Right lobe of liver (tissue), 6 donors: Measurements from ENCODE around the gene SPATA45. TPM values are rescaled to one million over a fixed set of nuclear protein-coding genes. Genes with fewer than 3 reads are reported as not detected.
"Not testable (repeated sequence)": the region's sequence is repeated elsewhere in the genome, so short reads cannot be mapped to it uniquely, and the experiment has no call there.

Source experiments
- ATAC-seq, 4 donors: fragments of 200-7000 bp; cut with Tn5 transposase; one replicate each; pipeline ENCODE4 v1.9.1; 2020; ENCODE audit warnings: mild to moderate bottlenecking in 4 of 4, moderate library complexity in 4 of 4
- DNase-seq, 3 donors: peaks; one replicate each; pipeline ENCODE4 v3.0.0-alpha.2; 2020
- H3K27ac ChIP-seq, 3 donors: fragments of 200-600 bp; one replicate each; pipeline ENCODE4 v1.8.0; 2022
- H3K27me3 ChIP-seq, 2 donors: fragments of 200-600 bp; one replicate each; pipeline ENCODE4 v1.8.0; 2022
- H3K36me3 ChIP-seq, 4 donors: fragments of 200-600 bp; sonication (generic) in 1 of 4; one replicate each; pipeline versions ENCODE4 v1.5.1 to v1.8.0; 2017 to 2022; ENCODE audit warnings: control low read depth in 1 of 4
- H3K4me1 ChIP-seq, 4 donors: fragments of 200-600 bp; sonication (generic) in 1 of 4; one replicate each; pipeline versions ENCODE4 v1.5.1 to v1.8.0; 2017 to 2022; ENCODE audit warnings: control low read depth in 1 of 4
- H3K4me3 ChIP-seq, 3 donors: fragments of 200-600 bp; one replicate each; pipeline ENCODE4 v1.8.0; 2022
- H3K9me3 ChIP-seq, 4 donors: fragments of 200-600 bp; sonication (generic) in 1 of 4; one replicate each; pipeline versions ENCODE4 v1.5.1 to v1.8.0; 2017 to 2022; ENCODE audit warnings: control low read depth in 1 of 4
- CTCF ChIP-seq, 4 donors: fragments of 200-600 bp in 3 of 4; fragments of 450-650 bp in 1 of 4; IDR thresholded peaks; one replicate each; pipeline versions ENCODE4 v1.5.1 to v1.8.0; 2016 to 2022; ENCODE audit warnings: antibody characterized with exemption in 4 of 4, mild to moderate bottlenecking in 2 of 4
- POLR2A ChIP-seq: fragments of 450-650 bp; IDR thresholded peaks from one replicate; pipeline ENCODE4 v1.6.1; 2017; ENCODE audit warnings: antibody characterized with exemption, mild to moderate bottlenecking
- WGBS: methylation state at CpG from one replicate; pipeline ENCODE4 v1.1.6; 2018; ENCODE audit warnings: low coverage, low lambda C conversion rate; ENCODE audit not compliant: insufficient coverage; ENCODE audit errors: missing lambda C conversion rate; 5-methylcytosine and 5-hydroxymethylcytosine counted together
- intact Hi-C, 2 donors: fragments of 100-400 bp; cut with DNase I; formaldehyde crosslinking; loops; one replicate each; pipeline versions ENCODE4 v1.11.2 to v1.14.1; 2022
- total RNA-seq, 6 experiments: library from RNA; depleted of rRNA in 2 of 6; stranded (reverse); fragments of >200 nt in 2 of 6; fragmentation: NEBNext Ultra II Directional in 3 of 6; extraction: Animal tissue kit (Norgen Biotek cat#: 25700) in 3 of 6; gene quantifications; one replicate each; pipeline versions ENCODE4 v1.1.0 to v1.2.4, GENCODE V29; 2016 to 2023
- donor health status: DM: no; HTN: yes; CAD: no.
- donor health status: DM: no; HTN: no; CAD: no.
- donor health status: DM: no; HTN: no; CAD: no.
- donor health status: DM: no; HTN: yes; CAD: no.
- donor health status: DM: no; HTN: yes; CAD: no.

Gene SPATA45
- total RNA-seq, 6 experiments from 2014 or later: 1.2 TPM; not detected in 5

GRCh38 chr1:212878418-212878817 lies 31.0 kb upstream of the SPATA45 start:
- Histone ChIP-seq H3K4me3 (no peak overlapping the region), H3K9me3 (no peaks in the 10 kb centered on the region), H3K27me3 (no peaks in the 10 kb centered on the region), H3K36me3 (peaks cover 0 to 1% (median 0%) of the 10 kb centered on the region in 4 donors), H3K27ac (no peak overlapping the region), H3K4me1 (no peaks in the 10 kb centered on the region)
- intact Hi-C loops: no loop called here
- 88% methylated on average over 6 of the region's 6 CpGs for WGBS
- TF ChIP-seq POLR2A: no peak
- no peak for TF ChIP-seq CTCF (IDR thresholded peaks at IDR 0.05)
- no peak for ATAC-seq
- no peak for DNase-seq

DNA sequence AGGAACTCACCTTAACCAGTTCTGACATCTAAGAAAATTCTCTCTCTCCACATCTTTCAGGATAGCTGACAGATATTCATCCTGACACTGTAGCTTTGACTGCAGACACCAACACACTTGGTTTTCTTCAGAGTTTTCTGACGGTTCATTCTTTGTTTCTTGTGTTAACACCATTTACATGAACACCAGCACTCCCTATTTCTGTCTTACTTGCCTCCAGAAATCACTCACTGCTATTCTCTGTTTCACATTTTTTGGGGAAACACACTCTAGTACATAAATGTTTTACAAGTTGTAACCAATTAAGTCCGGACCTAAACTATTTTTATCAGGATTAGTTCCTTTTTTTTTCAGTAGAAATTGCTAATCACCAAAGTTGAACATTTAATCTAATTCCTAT lies 26.1 kb upstream of the SPATA45 start:
- no peak overlapping the region for H3K4me3 ChIP-seq
- no peak for ATAC-seq
- no peaks in the 10 kb centered on the region for H3K9me3 ChIP-seq
- no peaks in the 10 kb centered on the region for H3K4me1 ChIP-seq
- H3K27ac ChIP-seq: no peak overlapping the region
- TF ChIP-seq CTCF (IDR thresholded peaks at IDR 0.05): no peak
- TF ChIP-seq POLR2A: no peak
- H3K27me3 ChIP-seq: no peaks in the 10 kb centered on the region
- H3K36me3 ChIP-seq: no peaks in the 10 kb centered on the region
- DNase-seq: no peak
- 70% methylated on average over 2 of the region's 2 CpGs for WGBS
- intact Hi-C loops: no loop called here

- TF ChIP-seq POLR2A: no peak
- TF ChIP-seq CTCF (IDR thresholded peaks at IDR 0.05): no peak
- Histone ChIP-seq H3K36me3 (no peaks in the 10 kb centered on the region), H3K9me3 (no peaks in the 10 kb centered on the region), H3K27me3 (no peaks in the 10 kb centered on the region), H3K4me1 (no peaks in the 10 kb centered on the region), H3K27ac (no peak overlapping the region), H3K4me3 (no peak overlapping the region)
- ATAC-seq (no peak), DNase-seq (no peak)
- 5% methylated on average over 1 of the region's 1 CpG for WGBS
- intact Hi-C loops: no loop called here
Measured at GRCh38 chr1:212871976-212872375, 24.5 kb upstream of the SPATA45 start.

DNA sequence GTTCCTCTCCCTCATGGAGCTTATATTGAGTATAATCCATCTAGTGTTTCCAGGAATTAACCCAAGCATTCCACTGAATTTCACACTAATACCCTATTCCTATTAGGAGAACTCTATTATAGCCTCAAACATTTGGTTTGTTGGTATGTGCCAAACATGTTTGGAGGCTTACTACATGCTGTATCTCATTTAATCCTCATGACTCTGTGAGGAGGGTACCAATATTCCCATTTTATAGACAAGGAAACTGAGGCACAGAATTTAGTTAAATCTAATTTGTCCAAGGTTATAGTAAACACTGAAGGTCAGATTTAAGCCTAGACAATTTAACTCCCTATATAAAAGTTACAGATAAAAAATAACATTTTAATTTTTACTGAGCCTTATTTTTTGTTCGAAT lies 19.7 kb upstream of the SPATA45 start:
- ATAC-seq (no peak), DNase-seq (no peak)
- 100% methylated on average over 1 of the region's 1 CpG for WGBS
- intact Hi-C loops: no loop called here
- no peaks in the 10 kb centered on the region for H3K9me3 ChIP-seq
- TF ChIP-seq CTCF (IDR thresholded peaks at IDR 0.05) (no peak), POLR2A (no peak)
- no peaks in the 10 kb centered on the region for H3K27me3 ChIP-seq
- no peak overlapping the region for H3K27ac ChIP-seq
- no peaks in the 10 kb centered on the region for H3K4me1 ChIP-seq
- no peaks in the 10 kb centered on the region for H3K36me3 ChIP-seq
- H3K4me3 ChIP-seq: no peak overlapping the region

GRCh38 chr1:212864201-212864600 lies 16.8 kb upstream of the SPATA45 start:
- intact Hi-C loops: no loop called here
- Histone ChIP-seq H3K27me3 (no peaks in the 10 kb centered on the region), H3K9me3 (no peaks in the 10 kb centered on the region), H3K27ac (no peak overlapping the region), H3K4me3 (no peak overlapping the region), H3K36me3 (no peaks in the 10 kb centered on the region), H3K4me1 (peaks cover 0 to 2% (median 0%) of the 10 kb centered on the region in 4 donors)
- 95% methylated on average over 4 of the region's 4 CpGs for WGBS
- TF ChIP-seq CTCF (IDR thresholded peaks at IDR 0.05) (no peak), POLR2A (no peak)
- DNase-seq: no peak
- no peak for ATAC-seq

- H3K27ac ChIP-seq, DNase-seq, H3K4me3 ChIP-seq, H3K36me3 ChIP-seq, H3K9me3 ChIP-seq, ATAC-seq, intact Hi-C loops, H3K4me1 ChIP-seq, H3K27me3 ChIP-seq: not testable (repeated sequence)
- 67% methylated on average over 5 of the region's 10 CpGs for WGBS
Measured at GRCh38 chr1:212863345-212863744, 15.9 kb upstream of the SPATA45 start.
